AG09309 (cell line): ENCODE data around the gene SP5.

Experiments
- DNase-seq: peaks from one replicate; pipeline ENCODE4 v3.0.0-alpha.2; 2010; ENCODE audit warnings: low read depth
- H3K4me3 ChIP-seq: 2 replicates; pipeline ENCODE4 v1.5.1; 2011; ENCODE audit warnings: mild to moderate bottlenecking, low read depth, low read length, moderate library complexity; ENCODE audit not compliant: control insufficient read depth
- CTCF ChIP-seq: IDR thresholded peaks from 2 replicates; pipeline ENCODE4 v1.5.1; 2011; ENCODE audit warnings: mild to moderate bottlenecking, low read depth, low read length, inconsistent platforms; ENCODE audit not compliant: insufficient read depth, control insufficient read depth; ENCODE audit errors: missing control alignments

SP5 gene

GRCh38 chr2:170694316-170694715 is 20.8 kb upstream of the SP5 start:
- no peak overlapping the region for H3K4me3 ChIP-seq
- no peak for DNase-seq
- no peak for TF ChIP-seq CTCF

GRCh38 chr2:170695521-170696410 is 19.4 kb upstream of the SP5 start:
- H3K4me3 ChIP-seq = no peak overlapping the region
- DNase-seq = no peak
- TF ChIP-seq CTCF = no peak

- TF ChIP-seq CTCF = no peak
- DNase-seq = no peak
- H3K4me3 ChIP-seq = no peak overlapping the region
Measured at GRCh38 chr2:170696948-170697347, 18.2 kb upstream of the SP5 start.

GRCh38 chr2:170701011-170701410 is 14.1 kb upstream of the SP5 start:
- H3K4me3 ChIP-seq = no peak overlapping the region
- TF ChIP-seq CTCF = no peak
- no peak for DNase-seq

GRCh38 chr2:170703776-170704476 is 11.2 kb upstream of the SP5 start:
- no peak overlapping the region for H3K4me3 ChIP-seq
- no peak for DNase-seq
- no peak for TF ChIP-seq CTCF

GRCh38 chr2:170707821-170708795 is 7.0 kb upstream of the SP5 start:
- no peak for TF ChIP-seq CTCF
- no peak for DNase-seq
- H3K4me3 ChIP-seq = no peak overlapping the region
